A549 (cell line): ENCODE data around the gene VN1R5.

Experiments used
- CHD2 ChIP-seq: fragments of 150-350 bp; IDR thresholded peaks from 2 replicates; pipeline ENCODE4 v1.6.1; 2014; ENCODE audit warnings: low read length; ENCODE audit not compliant: partially characterized antibody
- CTCF ChIP-seq: fragments of >200 bp; sonication (Bioruptor Twin); formaldehyde crosslinking; IDR thresholded peaks from 3 replicates; pipeline ENCODE4 v1.5.1; 2016
- E2F6 ChIP-seq: IDR thresholded peaks from 2 replicates; pipeline ENCODE4 v1.6.1; 2012; ENCODE audit warnings: low read depth, borderline replicate concordance
- EHMT2 ChIP-seq: fragments of 200-600 bp; sonication (generic); IDR thresholded peaks from 2 replicates; pipeline ENCODE4 v1.6.1; 2016; ENCODE audit warnings: antibody characterized with exemption, low read depth, mild to moderate bottlenecking, moderate library complexity
- HMGXB4 ChIP-seq: fragments of 250-450 bp; sonication (Bioruptor Pico); IDR thresholded peaks from 2 replicates; pipeline ENCODE4 v1.5.0; 2021; ENCODE audit warnings: mild to moderate bottlenecking, moderate library complexity, borderline replicate concordance
- POLR2A ChIP-seq: IDR thresholded peaks from 2 replicates; pipeline ENCODE4 v1.6.1; 2012; ENCODE audit warnings: mild to moderate bottlenecking, low read length
- RAD21 ChIP-seq, 2 experiments: fragments of >200 bp in 1 of 2; sonication (Bioruptor Twin) in 1 of 2; formaldehyde crosslinking in 1 of 2; IDR thresholded peaks in 1 of 2; conservative IDR thresholded peaks in 1 of 2; 2 replicates in 1 of 2; 3 replicates in 1 of 2; pipeline ENCODE4 v1.6.1; 2012 to 2018; ENCODE audit warnings: inconsistent platforms in 1 of 2
- REST ChIP-seq: fragments of 200-600 bp; sonication (generic); IDR thresholded peaks from 2 replicates; pipeline ENCODE4 v1.6.1; 2016; ENCODE audit warnings: antibody characterized with exemption, mild to moderate bottlenecking, moderate library complexity
- RNF2 ChIP-seq: fragments of 200-600 bp; sonication (generic); IDR thresholded peaks from 2 replicates; pipeline ENCODE4 v1.6.1; 2016; ENCODE audit warnings: low read depth, mild to moderate bottlenecking, antibody characterized with exemption, moderate library complexity, borderline replicate concordance
- SREBF2 ChIP-seq: fragments of 450-650 bp; IDR thresholded peaks from 2 replicates; pipeline ENCODE4 v1.6.1; 2014; ENCODE audit warnings: mild to moderate bottlenecking, moderate library complexity
- USF2 ChIP-seq: fragments of 450-650 bp; IDR thresholded peaks from 2 replicates; pipeline ENCODE4 v1.6.1; 2014; ENCODE audit warnings: antibody characterized with exemption

- TF ChIP-seq CTCF (no peak), USF2 (no peak), REST (no peak), RNF2 (no peak), HMGXB4 (no peak), POLR2A (no peak), EHMT2 (no peak), CHD2 (no peak), E2F6 (no peak), SREBF2 (no peak), RAD21 (conservative IDR thresholded peaks at IDR 0.05 in 1 of 2, IDR thresholded peaks at IDR 0.05 in 1 of 2) (no peak)
Measured at GRCh38 chr1:247304031-247304430, 48.2 kb downstream of the VN1R5 start.
